ENCODE results near the gene EID3.

EID3 gene

DNA sequence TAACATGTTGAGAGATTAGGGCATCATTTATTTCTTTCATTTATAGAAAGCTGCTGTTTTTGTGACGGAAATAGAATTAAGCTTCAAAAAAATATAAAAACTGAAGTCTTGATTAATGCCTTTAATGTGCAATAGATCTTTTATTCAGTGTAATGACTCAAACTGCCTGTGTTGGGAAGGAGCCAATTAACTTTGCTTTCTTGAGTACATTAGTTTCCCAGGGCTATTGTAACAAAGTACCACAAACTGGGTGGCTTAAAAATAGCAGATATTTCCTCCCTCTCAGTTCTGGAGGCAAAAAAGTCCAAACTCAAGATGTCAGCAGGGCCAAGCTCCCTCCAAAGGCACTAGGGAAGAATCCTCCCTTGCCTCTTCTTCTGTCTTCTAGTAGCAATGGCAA lies 36.6 kb downstream of the EID3 start:
- no peak for DNase-seq

DNA sequence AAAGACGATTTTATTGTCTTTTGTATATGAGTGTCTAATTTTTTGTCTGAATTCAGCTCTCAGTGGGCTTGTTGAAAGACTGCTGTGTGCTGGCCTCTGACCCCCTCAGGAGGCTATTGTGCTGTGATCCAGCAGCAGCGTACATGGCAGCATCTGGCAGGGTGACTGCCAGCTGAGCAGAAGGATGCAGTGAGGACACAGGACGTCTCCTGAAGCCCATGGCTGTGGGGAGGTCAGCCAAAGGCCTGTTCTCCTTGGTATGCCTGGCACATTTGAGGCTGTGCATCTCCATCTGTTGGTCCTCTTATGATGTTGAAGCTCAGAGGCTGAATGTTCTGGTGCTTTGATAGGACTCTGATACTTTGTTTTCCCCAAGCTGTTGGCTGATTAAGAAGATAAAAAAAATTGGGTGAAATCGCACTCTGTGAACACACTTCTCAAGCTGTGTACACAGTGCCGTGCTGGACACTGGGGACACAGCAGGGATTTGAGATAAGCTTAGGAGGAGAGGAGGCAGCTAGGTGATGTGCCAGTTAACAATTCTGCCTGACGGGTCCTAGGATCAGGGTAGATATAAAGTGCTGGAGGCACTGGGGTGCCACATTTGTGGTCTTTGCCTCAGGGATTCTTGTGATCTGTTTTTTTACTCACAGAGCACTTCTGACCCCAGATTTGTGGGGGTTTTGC lies 37.5 kb downstream of the EID3 start:
- DNase-seq = peak; percentile 36

DNA sequence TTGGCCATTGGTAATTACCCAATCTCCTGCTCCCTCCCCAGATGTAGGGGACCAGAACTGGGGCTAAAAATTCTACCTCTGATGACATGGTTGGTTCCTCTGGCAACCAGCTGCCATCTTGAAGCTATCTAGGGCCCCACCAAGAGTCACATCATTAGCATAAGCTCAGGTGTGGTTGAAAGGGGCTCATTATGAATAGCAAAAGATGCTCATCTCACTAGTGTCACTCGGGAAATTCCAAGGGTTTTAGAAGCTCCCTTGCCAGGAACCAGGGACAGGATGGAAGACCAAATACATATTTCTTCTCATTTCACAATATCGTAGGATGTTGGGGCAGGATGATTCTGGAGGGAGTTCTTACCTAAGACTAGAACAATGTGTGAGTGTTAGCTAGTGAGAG lies 38.6 kb downstream of the EID3 start:
- no peak for DNase-seq

DNA sequence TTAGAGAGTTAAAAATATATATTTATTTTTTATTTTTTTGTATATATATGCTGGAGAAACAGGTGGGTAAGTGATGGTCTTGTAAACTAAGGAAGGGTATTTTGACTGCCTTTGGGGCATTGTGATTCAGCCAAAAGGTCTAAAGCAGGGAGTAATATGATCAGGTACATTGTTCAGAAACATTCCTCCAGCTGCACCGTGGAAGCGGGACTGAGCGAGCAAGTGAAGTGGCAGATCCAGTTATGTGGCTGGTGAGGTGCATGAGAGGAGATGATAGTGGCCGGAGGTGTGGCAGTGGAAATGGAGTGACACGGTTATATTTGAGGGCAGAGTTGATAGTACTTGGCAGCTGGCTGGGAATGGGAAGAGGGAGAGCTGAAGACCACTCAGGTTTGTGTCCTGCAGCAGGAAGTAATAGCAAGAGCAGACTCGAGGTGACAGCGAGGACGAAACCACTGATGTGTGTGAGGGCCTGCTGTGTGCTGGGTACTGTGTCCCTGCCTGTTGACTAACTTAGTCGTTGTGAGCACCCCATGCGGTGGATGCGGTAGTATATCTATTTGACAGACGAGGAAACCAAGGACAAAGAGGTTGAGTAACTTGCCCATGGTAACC lies 39.2 kb downstream of the EID3 start:
- no peak for DNase-seq

DNA sequence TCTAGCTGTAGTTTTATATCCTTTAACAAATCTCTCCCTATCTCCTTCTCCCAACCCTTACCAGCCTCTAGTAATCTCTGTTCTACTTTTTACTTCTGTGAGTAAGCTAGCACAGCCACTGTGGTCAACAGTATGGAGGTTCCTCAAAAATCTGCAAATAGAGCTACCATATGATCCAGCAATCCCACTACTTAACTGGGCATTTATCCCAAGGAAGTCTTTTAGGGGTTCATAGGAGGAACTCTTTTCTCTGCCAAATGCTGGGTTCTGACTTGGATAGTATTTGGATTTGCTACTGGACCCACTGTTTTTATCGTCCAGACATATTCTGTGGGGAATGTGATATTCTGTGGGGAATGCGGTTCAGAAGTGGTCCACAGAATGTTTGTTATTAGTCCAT lies 41.1 kb downstream of the EID3 start:
- DNase-seq = no peak

DNA sequence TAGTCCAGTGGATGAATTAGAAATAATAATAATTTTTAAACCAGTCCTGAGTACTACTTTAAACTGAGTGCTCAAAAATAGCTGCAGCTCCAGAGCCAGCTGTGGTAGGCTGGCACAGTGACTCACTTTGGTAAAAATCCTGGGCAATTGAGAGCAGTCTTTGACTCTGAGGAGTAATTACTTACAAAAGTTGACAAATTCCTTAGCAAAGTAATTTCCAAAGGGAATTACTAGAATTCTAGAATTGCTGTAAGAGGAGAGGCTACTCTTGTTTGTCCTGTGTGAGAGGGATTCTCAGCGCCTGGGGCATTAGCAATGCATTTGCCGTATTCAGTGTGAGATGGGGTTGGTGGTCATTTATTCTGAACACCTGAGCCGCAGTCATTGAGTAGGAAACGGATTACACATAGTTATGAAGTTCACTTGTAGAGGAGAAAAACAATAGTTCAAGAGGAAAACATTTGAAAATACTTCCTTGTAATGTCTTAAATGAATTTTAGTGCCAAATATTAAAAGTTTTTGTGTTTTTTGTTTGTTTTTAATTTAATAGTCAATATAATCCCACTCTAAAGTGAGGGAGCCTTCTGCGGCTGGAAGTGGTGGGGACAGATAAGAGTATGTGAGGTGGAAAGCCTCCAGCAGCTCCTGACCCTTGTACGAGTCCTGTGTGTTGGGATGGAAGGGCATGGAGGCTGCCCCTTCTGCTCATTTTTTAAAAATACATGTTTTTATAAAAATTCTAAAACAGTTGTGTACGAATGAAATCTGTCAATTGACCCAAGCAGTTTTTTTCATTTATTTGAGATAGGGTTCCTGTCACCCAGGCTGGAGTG lies 41.9 kb downstream of the EID3 start:
- DNase-seq = no peak

GRCh38 chr12:104347374-104348075 lies 44.0 kb downstream of the EID3 start:
- no peak for DNase-seq

- DNase-seq = no peak
Measured at GRCh38 chr12:104348283-104348993, 44.9 kb downstream of the EID3 start.

DNA sequence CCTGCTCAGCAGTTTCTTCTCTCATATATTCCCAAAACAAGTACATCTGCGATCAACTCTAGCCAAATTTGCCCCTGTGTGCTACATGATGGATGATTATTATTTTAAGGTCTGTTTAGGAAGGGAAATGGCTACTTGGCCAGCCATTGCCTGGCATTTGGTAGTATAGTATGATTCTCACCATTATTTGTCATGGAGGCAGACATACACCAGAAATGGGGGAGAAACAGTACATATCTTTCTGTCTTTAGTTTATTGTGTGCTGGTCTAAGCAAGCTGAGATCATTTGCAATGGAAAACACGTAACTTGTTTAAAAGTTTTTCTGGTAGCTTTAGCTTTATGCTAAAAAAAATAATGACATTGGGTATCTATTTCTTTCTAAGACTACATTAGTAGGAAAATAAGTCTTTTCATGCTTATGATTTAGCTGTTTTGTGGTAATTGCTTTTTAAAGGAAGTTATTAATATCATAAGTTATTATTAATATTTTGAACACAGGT lies 45.5 kb downstream of the EID3 start:
- no peak for DNase-seq

GRCh38 chr12:104350211-104351056 lies 46.9 kb downstream of the EID3 start:
- no peak for DNase-seq

DNA sequence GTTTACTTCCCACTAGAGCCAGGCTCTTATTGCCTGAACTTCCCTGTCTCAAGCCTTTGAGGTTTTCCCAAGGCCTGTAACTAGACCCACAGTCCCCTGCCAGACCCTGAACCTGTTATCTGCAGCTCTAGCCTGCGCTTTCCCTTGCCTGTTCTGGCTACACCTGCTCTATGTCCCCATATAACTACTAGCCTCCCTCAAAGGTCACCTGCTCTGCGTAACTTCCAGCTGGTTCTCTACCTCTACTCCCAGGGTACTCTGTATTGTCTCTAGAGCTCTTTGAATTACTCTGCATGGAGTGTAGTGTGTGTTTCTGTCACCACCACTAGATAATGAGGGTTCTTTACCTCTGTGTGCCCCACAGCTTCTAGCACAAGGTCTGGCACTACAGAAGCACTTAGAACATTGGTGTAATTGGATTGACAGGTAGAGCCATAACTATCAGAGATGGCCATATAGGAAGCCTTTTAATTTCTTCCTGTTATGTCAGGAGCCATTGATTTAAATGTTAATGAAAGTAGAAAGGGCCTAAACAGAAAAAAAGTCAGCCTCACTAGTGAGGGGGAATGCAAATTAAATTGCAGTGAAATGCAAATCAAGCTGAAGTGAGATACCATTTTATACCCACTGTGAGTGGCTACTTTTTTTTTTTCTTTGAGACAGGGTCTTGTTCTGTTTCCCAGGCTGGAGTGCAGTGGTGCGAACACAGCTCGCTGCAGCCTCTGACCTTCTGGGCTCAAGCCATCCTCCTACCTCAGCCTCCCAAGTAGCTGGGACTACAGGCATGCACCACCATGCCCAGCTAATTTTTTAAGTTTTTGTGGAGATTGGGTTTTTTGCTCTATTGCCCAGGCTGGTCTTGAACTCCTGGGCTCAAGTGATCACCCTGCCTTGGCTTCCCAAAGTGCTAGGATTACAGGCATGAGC lies 47.8 kb downstream of the EID3 start:
- no peak for DNase-seq

- no peak for DNase-seq
Measured at GRCh38 chr12:104352106-104352713, 48.7 kb downstream of the EID3 start.

- DNase-seq = peak; percentile 73
Measured at GRCh38 chr12:104353012-104353981, 49.8 kb downstream of the EID3 start.

- DNase-seq = no peak
Measured at GRCh38 chr12:104354167-104354867, 50.8 kb downstream of the EID3 start.
